IMR-90 (cell line): Measurements from ENCODE around the gene PTCH1. TPM values are rescaled to one million over a fixed set of nuclear protein-coding genes. Genes with fewer than 3 reads are reported as not detected.

Experiments used
- ATAC-seq: fragments of 200-7000 bp; cut with Tn5 transposase; 2 replicates; pipeline ENCODE4 v1.9.1; 2020; ENCODE audit warnings: low read depth, mild to moderate bottlenecking, moderate library complexity
- BruUV-seq: library from RNA; stranded (reverse); fragments of 400-500 nt; replicated peaks from 2 replicates; lab custom pipeline; 2021; lab: Mats Ljungman, UMichigan
- CTCF ChIA-PET: fragments of 300-600 bp; formaldehyde crosslinking; extraction: SDS; loops from one replicate; lab custom pipeline; 2021; ENCODE audit warnings: antibody characterized with exemption; lab: Yijun Ruan, JAX
- POLR2A ChIA-PET: fragments of 300-600 bp; sonication (Branson Sonifier 250); formaldehyde crosslinking; loops from one replicate; lab custom pipeline; 2022; ENCODE audit warnings: antibody characterized with exemption; ENCODE audit not compliant: unreplicated experiment; lab: Charles Lee
- DNase-seq: peaks from one replicate; pipeline ENCODE4 v3.0.0; 2013
- H2AFZ ChIP-seq: replicated peaks from 2 replicates; pipeline ENCODE3; 2013; ENCODE audit warnings: low read length, mild to moderate bottlenecking; ENCODE audit not compliant: poor library complexity
- H2AK5ac ChIP-seq: 2 replicates; pipeline ENCODE4 v1.6.1; 2013; ENCODE audit warnings: low read depth, low read length, inconsistent platforms
- H2AK9ac ChIP-seq: replicated peaks from 2 replicates; pipeline ENCODE3; 2013; ENCODE audit warnings: mild to moderate bottlenecking, low read depth, low read length, moderate library complexity; ENCODE audit not compliant: poor library complexity
- H2BK120ac ChIP-seq: 2 replicates; pipeline ENCODE4 v1.6.1; 2013; ENCODE audit warnings: low read depth, low read length, inconsistent platforms
- H2BK15ac ChIP-seq: 3 replicates; pipeline ENCODE4 v1.6.1; 2013; ENCODE audit warnings: low read depth, low read length, inconsistent platforms
- H2BK20ac ChIP-seq: 2 replicates; pipeline ENCODE4 v1.6.1; 2013; ENCODE audit warnings: low read depth, mild to moderate bottlenecking, inconsistent platforms, low read length, moderate library complexity
- H2BK5ac ChIP-seq: 2 replicates; pipeline ENCODE4 v1.6.1; 2013; ENCODE audit warnings: mild to moderate bottlenecking, low read depth, low read length, inconsistent platforms; ENCODE audit not compliant: poor library complexity, severe bottlenecking
- H3K14ac ChIP-seq: replicated peaks from 2 replicates; pipeline ENCODE4 v1.6.1; 2013; ENCODE audit warnings: low read depth, low read length, inconsistent platforms
- H3K18ac ChIP-seq: 2 replicates; pipeline ENCODE4 v1.6.1; 2013; ENCODE audit warnings: low read depth, low read length, control low read depth
- H3K23ac ChIP-seq: 2 replicates; pipeline ENCODE4 v1.6.1; 2013; ENCODE audit warnings: low read depth, low read length, inconsistent platforms
- H3K27ac ChIP-seq: 2 replicates; pipeline ENCODE4 v1.5.1; 2013; ENCODE audit warnings: mild to moderate bottlenecking, control low read depth, low read length; ENCODE audit not compliant: insufficient read depth
- H3K27me3 ChIP-seq: 2 replicates; pipeline ENCODE4 v1.6.1; 2013; ENCODE audit warnings: low read length; ENCODE audit not compliant: control insufficient read depth, insufficient read depth
- H3K36me3 ChIP-seq: 2 replicates; pipeline ENCODE4 v1.6.1; 2013; ENCODE audit warnings: low read length, mixed read lengths; ENCODE audit not compliant: control insufficient read depth, insufficient read depth
- H3K4ac ChIP-seq: 2 replicates; pipeline ENCODE4 v1.6.1; 2013; ENCODE audit warnings: low read depth, low read length, inconsistent platforms
- H3K4me1 ChIP-seq: 2 replicates; pipeline ENCODE4 v1.6.1; 2013; ENCODE audit warnings: low read length, mixed read lengths; ENCODE audit not compliant: control insufficient read depth, insufficient read depth
- H3K4me2 ChIP-seq: 2 replicates; pipeline ENCODE4 v1.6.1; 2013; ENCODE audit warnings: low read depth, mild to moderate bottlenecking, control low read depth, low read length, moderate library complexity
- H3K4me3 ChIP-seq: 2 replicates; pipeline ENCODE4 v1.5.1; 2013; ENCODE audit warnings: low read depth, mild to moderate bottlenecking, control low read depth, low read length, moderate library complexity; ENCODE audit not compliant: insufficient read depth
- H3K56ac ChIP-seq: 2 replicates; pipeline ENCODE4 v1.6.1; 2013; ENCODE audit warnings: low read length, inconsistent platforms; ENCODE audit not compliant: insufficient read depth; ENCODE audit errors: extremely low read depth
- H3K79me1 ChIP-seq, 2 experiments: 2 replicates each; pipeline ENCODE4 v1.6.1; 2013; ENCODE audit warnings: low read length in 2 of 2, inconsistent platforms in 1 of 2, low read depth in 1 of 2
- H3K9ac ChIP-seq: 2 replicates; pipeline ENCODE4 v1.6.1; 2013; ENCODE audit warnings: low read depth, low read length, control low read depth
- H3K9me1 ChIP-seq: 2 replicates; pipeline ENCODE4 v1.6.1; 2013; ENCODE audit warnings: low read length, inconsistent platforms; ENCODE audit not compliant: insufficient read depth
- H3K9me3 ChIP-seq: 2 replicates; pipeline ENCODE4 v1.6.1; 2013; ENCODE audit warnings: low read length; ENCODE audit not compliant: control insufficient read depth, insufficient read depth
- H4K20me1 ChIP-seq: 2 replicates; pipeline ENCODE4 v1.6.1; 2013; ENCODE audit warnings: low read length, inconsistent platforms; ENCODE audit not compliant: insufficient read depth
- H4K5ac ChIP-seq: 2 replicates; pipeline ENCODE4 v1.6.1; 2013; ENCODE audit warnings: mild to moderate bottlenecking, low read depth, low read length, control low read depth
- H4K8ac ChIP-seq, 2 experiments: 2 replicates each; pipeline ENCODE4 v1.6.1; 2013; ENCODE audit warnings: low read depth in 2 of 2, low read length in 2 of 2, control low read depth in 1 of 2, inconsistent platforms in 1 of 2
- H4K91ac ChIP-seq: 2 replicates; pipeline ENCODE4 v1.6.1; 2013; ENCODE audit warnings: low read depth, low read length, inconsistent platforms; ENCODE audit not compliant: insufficient read depth
- BHLHE40 ChIP-seq: fragments of 150-350 bp; IDR thresholded peaks from 2 replicates; pipeline ENCODE4 v1.6.1; 2016; ENCODE audit warnings: mild to moderate bottlenecking, low read depth, low read length
- CEBPB ChIP-seq: IDR thresholded peaks from 2 replicates; pipeline ENCODE4 v1.6.1; 2012; ENCODE audit warnings: low read depth, low read length, improper control_type of control experiment
- FOS ChIP-seq: fragments of 150-350 bp; IDR thresholded peaks from 2 replicates; pipeline ENCODE4 v1.6.1; 2016; ENCODE audit warnings: low read depth, low read length
- MAFK ChIP-seq: IDR thresholded peaks from 2 replicates; pipeline ENCODE4 v1.6.1; 2012; ENCODE audit warnings: low read depth, low read length, improper control_type of control experiment
- MAZ ChIP-seq: IDR thresholded peaks from 2 replicates; pipeline ENCODE4 v1.6.1; 2012; ENCODE audit warnings: low read depth, mild to moderate bottlenecking, low read length, improper control_type of control experiment, moderate library complexity, borderline replicate concordance
- MXI1 ChIP-seq: IDR thresholded peaks from 2 replicates; pipeline ENCODE4 v1.6.1; 2012; ENCODE audit warnings: low read depth, mild to moderate bottlenecking, low read length, moderate library complexity, borderline replicate concordance
- NFE2L2 ChIP-seq: fragments of 150-350 bp; IDR thresholded peaks from 2 replicates; pipeline ENCODE4 v1.6.1; 2016; ENCODE audit warnings: low read depth, mild to moderate bottlenecking, low read length
- POLR2A ChIP-seq: IDR thresholded peaks from 2 replicates; pipeline ENCODE4 v1.6.1; 2012; ENCODE audit warnings: mild to moderate bottlenecking, low read depth, low read length
- RCOR1 ChIP-seq: IDR thresholded peaks from 2 replicates; pipeline ENCODE4 v1.6.1; 2012; ENCODE audit warnings: mild to moderate bottlenecking, low read length, improper control_type of control experiment; ENCODE audit not compliant: insufficient replicate concordance
- RFX5 ChIP-seq: IDR thresholded peaks from 2 replicates; pipeline ENCODE4 v1.8.0; 2012; ENCODE audit warnings: low read depth, mild to moderate bottlenecking, low read length, moderate library complexity
- WGBS, 2 experiments: methylation state at CpG; one replicate each; pipeline versions ENCODE4 v1.1.5 to v1.1.7; 2013; ENCODE audit warnings: missing lambda C conversion rate in 2 of 2; ENCODE audit not compliant: insufficient read length in 1 of 2; ENCODE audit errors: extremely low coverage in 2 of 2; 5-methylcytosine and 5-hydroxymethylcytosine counted together
- dilution Hi-C: fragments of 300-500 bp; cut with HindIII; formaldehyde crosslinking; loops from one replicate; pipeline ENCODE4 v1.14.3; 2018; ENCODE audit warnings: low sequenced_read_pairs; ENCODE audit not compliant: unreplicated experiment
- in situ Hi-C: fragments of 300-500 bp; cut with MboI; formaldehyde crosslinking; loops from 3 replicates; pipeline ENCODE4 v1.14.3; 2019; ENCODE audit warnings: low sequenced_read_pairs, inconsistent platforms, mixed read lengths
- intact Hi-C: fragments of 100-400 bp; cut with micrococcal nuclease; formaldehyde crosslinking; loops from 2 replicates; pipeline ENCODE4 v1.10.0; 2022
- polyA plus RNA-seq, 3 experiments: library from polyadenylated mRNA; depleted of rRNA; stranded (reverse); fragments of >200 nt; gene quantifications; 2 replicates each; pipeline ENCODE4 v1.2.3, GENCODE V29; 2012; ENCODE audit warnings: low replicate concordance in 1 of 3
- total RNA-seq: library from RNA; depleted of rRNA; stranded (reverse); fragments of >200 nt; gene quantifications from 2 replicates; pipeline ENCODE4 v1.2.3, GENCODE V29; 2012
- TF ChIP-seq, protein P1 (sequence below): fragments of 150-350 bp; IDR thresholded peaks from 2 replicates; pipeline ENCODE4 v1.6.1; 2016; ENCODE audit warnings: low read depth, mild to moderate bottlenecking, low read length, moderate library complexity, borderline replicate concordance
- TF ChIP-seq, protein P2 (sequence below): fragments of 150-350 bp; IDR thresholded peaks from 2 replicates; pipeline ENCODE4 v1.6.1; 2017; ENCODE audit warnings: mild to moderate bottlenecking, antibody characterized with exemption, low read length, low read depth
- TF ChIP-seq, protein P3 (sequence below): conservative IDR thresholded peaks from 2 replicates; pipeline ENCODE4 v1.5.1; 2012; ENCODE audit warnings: mild to moderate bottlenecking, low read depth, low read length, improper control_type of control experiment

PTCH1 gene
- total and polyA plus RNA-seq, 2 of the 4 experiments (the other 2 are of a cell fraction) = 4.1 to 5.0 TPM

DNA sequence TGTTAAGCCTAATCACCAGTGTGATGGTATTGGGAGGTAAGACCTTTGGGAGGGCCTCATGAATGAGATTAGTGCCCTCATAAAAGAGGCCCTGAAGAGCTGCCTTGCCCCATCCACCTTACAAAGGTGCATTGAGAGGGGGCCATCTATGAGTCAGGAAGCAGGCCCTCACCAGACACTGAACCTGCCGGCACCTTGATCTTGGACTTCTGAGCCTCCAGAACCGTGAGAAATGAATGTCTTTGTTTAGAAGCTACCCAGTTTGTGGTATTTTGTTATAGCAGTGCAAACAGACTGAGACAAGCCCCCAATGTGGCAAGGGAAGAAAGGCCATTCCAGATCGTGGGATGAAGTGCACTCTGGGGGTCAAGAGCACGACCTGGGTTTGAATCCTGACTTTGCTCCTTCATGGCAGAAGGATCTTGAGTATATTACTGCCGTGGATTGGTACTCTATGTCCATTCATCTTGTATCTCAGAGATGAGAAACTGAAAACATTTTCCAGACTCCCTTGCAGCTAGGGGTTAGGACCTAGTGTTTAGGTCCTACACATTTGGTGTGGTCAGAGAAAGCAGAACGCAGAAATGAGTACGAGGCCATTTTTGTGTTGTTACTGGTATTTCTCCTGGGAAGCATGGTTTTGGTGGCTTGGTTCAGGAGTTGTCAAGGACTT, 86.7 kb downstream of the PTCH1 start:
- H3K18ac ChIP-seq = no peak overlapping the region
- no peak for ATAC-seq
- no peak overlapping the region for H3K4ac ChIP-seq
- H3K4me1 ChIP-seq = peaks cover 7% of the 10 kb centered on the region
- no peak overlapping the region for H4K8ac ChIP-seq
- no peaks in the 10 kb centered on the region for H3K36me3 ChIP-seq
- H2BK15ac ChIP-seq = no peak overlapping the region
- ChIA-PET POLR2A (no interaction called here), CTCF (no interaction called here)
- H2BK120ac ChIP-seq = no peak overlapping the region
- peaks cover 10% of the 10 kb centered on the region for H3K9me3 ChIP-seq
- intact Hi-C loops (no loop called here), in situ Hi-C loops (no loop called here), dilution Hi-C loops (no loop called here)
- no peak overlapping the region for H4K91ac ChIP-seq
- H4K20me1 ChIP-seq = no peaks in the 10 kb centered on the region
- no peak overlapping the region for H4K5ac ChIP-seq
- no peaks in the 10 kb centered on the region for H3K9me1 ChIP-seq
- TF ChIP-seq, protein P1, sequence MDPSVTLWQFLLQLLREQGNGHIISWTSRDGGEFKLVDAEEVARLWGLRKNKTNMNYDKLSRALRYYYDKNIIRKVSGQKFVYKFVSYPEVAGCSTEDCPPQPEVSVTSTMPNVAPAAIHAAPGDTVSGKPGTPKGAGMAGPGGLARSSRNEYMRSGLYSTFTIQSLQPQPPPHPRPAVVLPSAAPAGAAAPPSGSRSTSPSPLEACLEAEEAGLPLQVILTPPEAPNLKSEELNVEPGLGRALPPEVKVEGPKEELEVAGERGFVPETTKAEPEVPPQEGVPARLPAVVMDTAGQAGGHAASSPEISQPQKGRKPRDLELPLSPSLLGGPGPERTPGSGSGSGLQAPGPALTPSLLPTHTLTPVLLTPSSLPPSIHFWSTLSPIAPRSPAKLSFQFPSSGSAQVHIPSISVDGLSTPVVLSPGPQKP = no peak
- no peak for TF ChIP-seq NFE2L2
- no peak for TF ChIP-seq BHLHE40
- no peak for TF ChIP-seq CEBPB
- TF ChIP-seq MAZ = no peak
- TF ChIP-seq FOS = no peak
- TF ChIP-seq, protein P2, sequence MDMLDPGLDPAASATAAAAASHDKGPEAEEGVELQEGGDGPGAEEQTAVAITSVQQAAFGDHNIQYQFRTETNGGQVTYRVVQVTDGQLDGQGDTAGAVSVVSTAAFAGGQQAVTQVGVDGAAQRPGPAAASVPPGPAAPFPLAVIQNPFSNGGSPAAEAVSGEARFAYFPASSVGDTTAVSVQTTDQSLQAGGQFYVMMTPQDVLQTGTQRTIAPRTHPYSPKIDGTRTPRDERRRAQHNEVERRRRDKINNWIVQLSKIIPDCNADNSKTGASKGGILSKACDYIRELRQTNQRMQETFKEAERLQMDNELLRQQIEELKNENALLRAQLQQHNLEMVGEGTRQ = no peak
- no peak for TF ChIP-seq RFX5
- TF ChIP-seq POLR2A = no peak
- TF ChIP-seq MXI1 = no peak
- TF ChIP-seq, protein P3, sequence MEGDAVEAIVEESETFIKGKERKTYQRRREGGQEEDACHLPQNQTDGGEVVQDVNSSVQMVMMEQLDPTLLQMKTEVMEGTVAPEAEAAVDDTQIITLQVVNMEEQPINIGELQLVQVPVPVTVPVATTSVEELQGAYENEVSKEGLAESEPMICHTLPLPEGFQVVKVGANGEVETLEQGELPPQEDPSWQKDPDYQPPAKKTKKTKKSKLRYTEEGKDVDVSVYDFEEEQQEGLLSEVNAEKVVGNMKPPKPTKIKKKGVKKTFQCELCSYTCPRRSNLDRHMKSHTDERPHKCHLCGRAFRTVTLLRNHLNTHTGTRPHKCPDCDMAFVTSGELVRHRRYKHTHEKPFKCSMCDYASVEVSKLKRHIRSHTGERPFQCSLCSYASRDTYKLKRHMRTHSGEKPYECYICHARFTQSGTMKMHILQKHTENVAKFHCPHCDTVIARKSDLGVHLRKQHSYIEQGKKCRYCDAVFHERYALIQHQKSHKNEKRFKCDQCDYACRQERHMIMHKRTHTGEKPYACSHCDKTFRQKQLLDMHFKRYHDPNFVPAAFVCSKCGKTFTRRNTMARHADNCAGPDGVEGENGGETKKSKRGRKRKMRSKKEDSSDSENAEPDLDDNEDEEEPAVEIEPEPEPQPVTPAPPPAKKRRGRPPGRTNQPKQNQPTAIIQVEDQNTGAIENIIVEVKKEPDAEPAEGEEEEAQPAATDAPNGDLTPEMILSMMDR = no peak
- TF ChIP-seq MAFK = no peak
- no peak for TF ChIP-seq RCOR1
- H3K9ac ChIP-seq = no peak overlapping the region
- H2BK5ac ChIP-seq = no peak overlapping the region
- no peaks in the 10 kb centered on the region for H3K27me3 ChIP-seq
- DNase-seq = no peak
- H3K4me2 ChIP-seq = no peak overlapping the region
- H3K79me1 ChIP-seq = no peaks in the 10 kb centered on the region
- H2AK5ac ChIP-seq = no peak overlapping the region
- no peak overlapping the region for H3K56ac ChIP-seq
- no peak overlapping the region for H2AK9ac ChIP-seq
- H3K23ac ChIP-seq = no peak overlapping the region
- H3K4me3 ChIP-seq = no peak overlapping the region
- H3K14ac ChIP-seq = no peak overlapping the region
- H2AFZ ChIP-seq = no peak overlapping the region
- H3K27ac ChIP-seq = no peak overlapping the region
- no TSS peak for BruUV-seq
- WGBS, 2 experiments = 82% methylated on average over 3 of the region's 7 CpGs; no CpG with 5 or more reads in 1 of the 2 experiments
- no peak overlapping the region for H2BK20ac ChIP-seq
